Measurements from ENCODE around the gene GDNF. TPM values are rescaled to one million over a fixed set of nuclear protein-coding genes. Genes with fewer than 3 reads are reported as not detected.
A peak's percentile ranks its signal among the peaks of the same experiment; 100 is the strongest.
"Not testable (repeated sequence)": the region's sequence is repeated elsewhere in the genome, so short reads cannot be mapped to it uniquely, and the experiment has no call there.

Gene GDNF
- polyA plus RNA-seq, 1 experiment: 2.8 TPM

GRCh38 chr5:37786416-37786815 lies 53.4 kb downstream of the GDNF start:
- Histone ChIP-seq H3K9me3 (ENCODE audit: control insufficient read depth, insufficient read depth, low read length) (no peaks in the 10 kb centered on the region), H3K27ac (ENCODE audit: low read depth, low read length) (no peak overlapping the region), H3K4me3 (ENCODE audit: low read depth, low read length) (no peak overlapping the region), H3K27me3 (ENCODE audit: control insufficient read depth, insufficient read depth, low read length) (no peaks in the 10 kb centered on the region)
- ChIA-PET POLR2A (no interaction called here), CTCF (no interaction called here)
- no peak for DNase-seq (ENCODE audit: low read depth, low spot score)
- no peak for TF ChIP-seq CTCF (IDR thresholded peaks at IDR 0.05; ENCODE audit: low read depth, low read length)

- H3K9me3 ChIP-seq (ENCODE audit: control insufficient read depth, insufficient read depth, low read length); H3K4me3 ChIP-seq (ENCODE audit: low read depth, low read length); POLR2A ChIA-PET; H3K27me3 ChIP-seq (ENCODE audit: control insufficient read depth, insufficient read depth, low read length); H3K27ac ChIP-seq (ENCODE audit: low read depth, low read length); CTCF ChIA-PET; DNase-seq (ENCODE audit: low read depth, low spot score): not testable (repeated sequence)
Observed at GRCh38 chr5:37781409-37781808, 58.4 kb downstream of the GDNF start.

GRCh38 chr5:37777432-37778130 lies 62.3 kb downstream of the GDNF start:
- no peak for DNase-seq (ENCODE audit: low read depth, low spot score)
- peaks cover 7% of the 10 kb centered on the region for H3K9me3 ChIP-seq (ENCODE audit: control insufficient read depth, insufficient read depth, low read length)
- no peak overlapping the region for H3K27ac ChIP-seq (ENCODE audit: low read depth, low read length)
- no peak for TF ChIP-seq CTCF (IDR thresholded peaks at IDR 0.05; ENCODE audit: low read depth, low read length)
- H3K27me3 ChIP-seq (ENCODE audit: control insufficient read depth, insufficient read depth, low read length): no peaks in the 10 kb centered on the region
- H3K4me3 ChIP-seq (ENCODE audit: low read depth, low read length): no peak overlapping the region
- ChIA-PET POLR2A (interaction anchor here (0.6 kb wide), 1 partner anchor 66 kb away, joined by 3 read pairs; no protein-coding TSS in a partner anchor), CTCF (interaction anchor here (1.4 kb wide), 1 partner anchor 365 kb away, joined by 6 read pairs; no protein-coding TSS in a partner anchor)

- no peak overlapping the region for H3K27ac ChIP-seq (ENCODE audit: low read depth, low read length)
- H3K9me3 ChIP-seq (ENCODE audit: control insufficient read depth, insufficient read depth, low read length): peaks cover 7% of the 10 kb centered on the region
- H3K27me3 ChIP-seq (ENCODE audit: control insufficient read depth, insufficient read depth, low read length): no peaks in the 10 kb centered on the region
- CTCF ChIA-PET: interaction anchor here (1.4 kb wide), 1 partner anchor 364 kb away, joined by 6 read pairs; no protein-coding TSS in a partner anchor
- no peak for TF ChIP-seq CTCF (IDR thresholded peaks at IDR 0.05; ENCODE audit: low read depth, low read length)
- no peak overlapping the region for H3K4me3 ChIP-seq (ENCODE audit: low read depth, low read length)
- DNase-seq (ENCODE audit: low read depth, low spot score): no peak
- POLR2A ChIA-PET: interaction anchor here (0.7 kb wide), 1 partner anchor 39 kb away, joined by 3 read pairs; no protein-coding TSS in a partner anchor
Observed at GRCh38 chr5:37776826-37777225, 63.0 kb downstream of the GDNF start.

- TF ChIP-seq CTCF (IDR thresholded peaks at IDR 0.05; ENCODE audit: low read depth, low read length): peak; percentile 70
- Histone ChIP-seq H3K9me3 (ENCODE audit: control insufficient read depth, insufficient read depth, low read length) (peaks cover 7% of the 10 kb centered on the region), H3K27me3 (ENCODE audit: control insufficient read depth, insufficient read depth, low read length) (no peaks in the 10 kb centered on the region), H3K4me3 (ENCODE audit: low read depth, low read length) (no peak overlapping the region), H3K27ac (ENCODE audit: low read depth, low read length) (no peak overlapping the region)
- CTCF ChIA-PET: interaction anchor here (0.5 to 1.6 kb wide), 6 partner anchors 14 to 419 kb away, joined by 3 to 9 read pairs (median 4); no protein-coding TSS in a partner anchor
- POLR2A ChIA-PET: interaction anchor here (0.7 kb wide), 1 partner anchor 31 kb away, joined by 16 read pairs; no protein-coding TSS in a partner anchor
- DNase-seq (ENCODE audit: low read depth, low spot score): no peak
Observed at GRCh38 chr5:37774912-37775483, 64.8 kb downstream of the GDNF start.

Measured in AG04450 (cell line).